Head of caudate nucleus (tissue), 42 donors: ENCODE measurements around the gene ITPR1.

Experiments used
- DNase-seq, 42 donors: peaks; one replicate each; pipeline versions ENCODE4 v3.0.0 to v3.0.0-alpha.2; 2020 to 2021; ENCODE audit warnings: mixed read lengths in 7 of 42
- intact Hi-C: fragments of 100-400 bp; cut with DNase I; formaldehyde crosslinking; loops from one replicate; pipeline ENCODE4 v1.15.0; 2022

ITPR1 gene

DNA sequence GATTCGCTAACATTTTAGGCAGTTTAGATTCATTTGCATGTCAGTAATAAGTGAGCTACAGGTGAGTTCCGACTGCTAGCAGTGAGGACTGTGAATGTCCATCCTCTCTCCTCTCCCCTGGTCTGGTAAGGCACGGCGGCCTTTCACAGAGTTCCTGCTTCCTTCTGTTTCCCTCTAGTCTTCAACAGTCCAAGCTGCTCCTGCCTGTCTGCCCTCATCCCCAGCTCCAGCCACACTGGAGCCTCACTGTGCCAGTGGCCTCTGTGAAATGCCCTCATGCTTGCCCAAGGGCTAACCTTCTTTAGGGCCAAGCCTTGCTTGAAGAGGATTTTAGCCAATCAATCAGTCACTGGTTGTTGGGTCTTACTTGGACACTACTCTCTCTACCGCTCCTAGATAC, 340.3 kb downstream of the ITPR1 start:
- no peak for DNase-seq
- intact Hi-C loops = no loop called here

DNA sequence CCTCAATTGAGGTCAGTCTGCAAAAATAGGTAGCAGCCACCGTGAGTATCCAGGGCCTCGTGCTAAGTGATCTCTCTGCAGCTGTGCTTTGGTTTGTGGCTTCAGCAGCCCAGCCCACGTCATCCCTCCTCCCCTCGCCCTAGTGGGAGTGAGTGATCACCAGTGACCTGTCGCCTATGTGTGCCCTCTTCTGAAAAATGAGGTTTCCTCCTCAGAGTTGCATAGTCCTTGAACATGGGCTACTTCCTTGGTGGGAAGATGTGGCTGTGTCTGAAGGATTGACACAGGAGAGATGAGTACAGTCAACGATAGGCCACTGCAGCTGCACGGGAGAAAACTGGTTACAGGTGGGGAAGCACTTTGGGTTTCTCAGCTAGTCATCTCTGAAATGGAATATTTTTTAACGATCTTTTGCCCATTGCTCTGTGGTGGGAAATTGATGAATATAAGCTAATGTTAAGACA, 341.3 kb downstream of the ITPR1 start:
- intact Hi-C loops = no loop called here
- DNase-seq = no peak

DNA sequence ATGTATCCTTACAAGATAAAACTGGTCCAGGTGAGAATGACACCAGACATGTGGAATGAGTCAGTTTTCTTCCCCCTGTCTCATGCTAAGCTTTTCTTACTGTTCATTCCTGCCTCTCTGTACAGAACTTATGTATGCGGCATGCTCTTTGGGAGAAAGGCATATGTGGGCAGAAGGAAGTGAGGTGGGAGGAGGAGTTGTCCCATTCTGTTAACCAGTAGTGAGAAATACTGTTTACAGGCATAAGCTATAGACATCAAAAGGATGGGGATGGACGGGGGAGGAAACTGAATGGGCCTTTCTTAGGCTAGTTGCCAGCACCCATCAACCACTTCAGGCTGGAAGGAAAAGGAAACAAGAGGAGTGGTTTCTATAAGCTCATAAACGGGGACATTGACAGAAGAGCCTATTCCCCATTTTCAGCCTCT, 342.5 kb downstream of the ITPR1 start:
- intact Hi-C loops = no loop called here
- peak in 3 of 42 donors; percentile 41 to 62 (median 56) for DNase-seq

DNA sequence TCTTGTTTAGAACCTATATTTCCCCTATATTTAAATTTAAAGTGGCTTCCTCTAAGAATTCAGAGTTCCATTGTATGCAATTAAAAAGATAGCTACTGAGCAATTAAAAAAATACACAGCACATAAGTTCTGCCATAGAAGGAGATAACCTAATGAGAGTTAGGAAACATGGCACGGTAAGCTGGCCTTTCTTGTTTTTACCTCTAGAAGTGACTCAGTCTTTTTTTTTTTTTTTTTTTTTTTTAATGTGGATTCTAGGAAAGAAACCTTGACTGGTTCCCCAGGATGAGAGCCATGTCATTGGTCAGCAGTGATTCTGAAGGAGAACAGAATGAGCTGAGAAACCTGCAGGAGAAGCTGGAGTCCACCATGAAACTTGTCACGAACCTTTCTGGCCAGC, 343.4 kb downstream of the ITPR1 start:
- intact Hi-C loops = no loop called here
- peak in 1 of 42 donors; percentile 30 for DNase-seq

GRCh38 chr3:4837374-4837930, 344.3 kb downstream of the ITPR1 start:
- intact Hi-C loops = no loop called here
- peak in 1 of 42 donors; percentile 4 for DNase-seq

- intact Hi-C loops = no loop called here
- no peak for DNase-seq
Observed at GRCh38 chr3:4838621-4839022, 345.5 kb downstream of the ITPR1 start.

- DNase-seq = no peak
- intact Hi-C loops = no loop called here
Observed at GRCh38 chr3:4839278-4839677, 346.1 kb downstream of the ITPR1 start.

DNA sequence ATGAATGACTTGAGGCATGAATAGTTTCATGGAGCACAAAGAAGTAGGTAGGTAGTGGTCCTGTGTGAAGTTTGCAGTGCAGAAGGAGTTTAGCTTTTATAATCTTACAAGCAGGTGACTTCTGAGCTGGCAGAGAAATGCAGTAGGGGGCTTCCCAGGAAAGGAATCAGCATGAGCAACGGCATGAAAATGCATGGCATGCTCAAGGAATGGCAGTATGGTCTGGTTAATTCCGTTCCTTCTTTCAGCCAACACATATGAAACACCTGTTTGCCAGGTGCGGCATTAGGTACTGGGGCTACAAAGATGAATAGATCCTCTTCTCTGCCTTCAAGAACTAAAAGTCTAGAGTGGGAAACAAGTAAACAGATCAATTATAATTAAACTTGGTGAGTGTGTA, 348.1 kb downstream of the ITPR1 start:
- no peak for DNase-seq
- intact Hi-C loops = no loop called here

DNA sequence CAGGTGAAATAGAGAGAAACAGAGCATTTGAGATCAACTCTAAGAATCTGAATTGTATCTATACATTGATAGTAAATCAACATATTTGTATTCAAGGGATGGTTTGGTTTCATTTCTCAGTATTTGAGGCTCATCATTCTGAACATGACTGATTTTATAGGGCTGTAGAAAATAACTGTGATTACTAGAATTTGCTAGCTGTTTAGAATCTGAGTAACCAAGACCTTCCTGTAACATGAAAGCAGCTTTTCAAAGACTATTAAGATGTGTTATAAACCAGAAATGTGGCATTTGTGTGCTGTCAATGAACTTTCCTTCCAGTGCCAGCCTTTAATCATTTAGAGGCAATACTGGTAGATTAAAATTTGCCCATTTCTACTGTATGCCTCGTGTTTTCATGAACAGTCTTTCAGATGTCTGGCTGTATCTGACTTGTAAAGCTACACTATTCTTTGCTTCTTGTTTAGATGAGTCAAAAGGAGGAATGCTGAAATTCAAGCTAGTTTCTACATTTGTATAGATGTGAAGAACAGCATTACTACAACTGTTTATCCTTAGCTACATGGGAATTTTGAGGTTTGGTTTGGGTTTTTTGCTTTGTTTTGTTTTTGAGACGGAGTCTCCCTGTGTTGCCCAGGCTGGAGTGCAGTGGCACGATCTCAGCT, 348.8 kb downstream of the ITPR1 start:
- DNase-seq = no peak
- intact Hi-C loops = no loop called here

DNA sequence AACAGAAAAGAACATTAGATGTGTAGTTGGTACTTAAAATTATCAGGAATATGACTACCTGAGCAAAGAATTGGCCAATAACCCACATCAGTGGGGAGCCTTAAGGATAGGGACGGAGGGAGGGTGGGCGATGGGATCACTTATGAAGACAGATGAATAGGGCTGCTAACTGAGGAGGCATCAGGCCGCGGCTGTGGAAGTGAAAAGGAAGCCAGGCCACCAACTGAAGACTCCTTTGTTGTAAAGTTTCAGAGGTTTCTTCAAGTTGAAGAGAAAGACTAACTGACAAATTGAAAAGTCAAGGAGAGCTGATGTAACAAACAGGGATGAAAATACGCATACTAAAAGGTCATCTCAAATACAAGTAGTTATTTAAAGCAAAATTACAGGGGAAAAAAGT, 350.5 kb downstream of the ITPR1 start:
- intact Hi-C loops = no loop called here
- no peak for DNase-seq

GRCh38 chr3:4845882-4846281, 352.7 kb downstream of the ITPR1 start:
- no peak for DNase-seq
- intact Hi-C loops = no loop called here

DNA sequence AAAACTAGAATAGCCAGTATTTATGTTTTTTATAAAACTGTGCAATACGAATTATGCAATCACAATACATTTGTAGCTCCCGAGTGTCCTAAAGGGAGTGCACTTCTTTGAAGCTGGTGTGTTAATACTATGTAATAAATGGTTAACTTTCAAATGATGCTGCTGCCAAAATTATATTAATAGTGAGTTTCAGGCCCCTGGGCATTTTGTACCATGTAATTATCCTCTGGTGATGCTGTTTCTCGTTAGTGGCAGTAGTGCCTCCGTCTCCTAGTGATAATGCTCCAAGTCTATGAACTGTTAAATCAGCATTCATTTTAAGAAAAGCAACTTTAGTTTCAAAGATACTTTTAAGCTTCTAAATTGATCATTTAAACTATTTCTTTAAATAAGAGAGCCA, 353.4 kb downstream of the ITPR1 start:
- intact Hi-C loops = no loop called here
- DNase-seq = no peak

GRCh38 chr3:4848176-4848825, 355.2 kb downstream of the ITPR1 start:
- peak in 1 of 42 donors; percentile 26 for DNase-seq
- intact Hi-C loops = no loop called here

- no peak for DNase-seq
Observed at GRCh38 chr3:4849136-4849535, 356.0 kb downstream of the ITPR1 start.

DNA sequence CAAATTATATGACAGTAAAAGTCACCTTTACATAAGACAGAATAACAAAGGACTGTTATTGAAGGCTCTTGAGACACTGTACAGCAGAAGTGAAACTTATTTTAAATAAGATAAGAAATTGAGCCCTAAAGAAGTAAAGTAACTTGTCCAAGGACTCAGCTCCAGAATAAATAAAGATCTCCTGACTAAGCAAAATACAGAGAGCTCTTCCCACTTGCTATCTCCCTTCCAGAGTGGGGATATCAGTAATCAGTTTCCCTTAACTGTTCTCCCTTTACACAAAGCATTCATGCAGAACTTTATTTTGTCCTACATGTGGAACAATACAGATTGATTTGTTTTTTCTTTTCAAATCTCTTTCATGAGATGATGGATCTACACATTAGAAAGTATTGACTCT, 356.6 kb downstream of the ITPR1 start:
- DNase-seq = no peak
- intact Hi-C loops = no loop called here

More at GRCh38 chr3:4849136-4849535, 356.0 kb downstream of the ITPR1 start:
- intact Hi-C loops = no loop called here

DNA sequence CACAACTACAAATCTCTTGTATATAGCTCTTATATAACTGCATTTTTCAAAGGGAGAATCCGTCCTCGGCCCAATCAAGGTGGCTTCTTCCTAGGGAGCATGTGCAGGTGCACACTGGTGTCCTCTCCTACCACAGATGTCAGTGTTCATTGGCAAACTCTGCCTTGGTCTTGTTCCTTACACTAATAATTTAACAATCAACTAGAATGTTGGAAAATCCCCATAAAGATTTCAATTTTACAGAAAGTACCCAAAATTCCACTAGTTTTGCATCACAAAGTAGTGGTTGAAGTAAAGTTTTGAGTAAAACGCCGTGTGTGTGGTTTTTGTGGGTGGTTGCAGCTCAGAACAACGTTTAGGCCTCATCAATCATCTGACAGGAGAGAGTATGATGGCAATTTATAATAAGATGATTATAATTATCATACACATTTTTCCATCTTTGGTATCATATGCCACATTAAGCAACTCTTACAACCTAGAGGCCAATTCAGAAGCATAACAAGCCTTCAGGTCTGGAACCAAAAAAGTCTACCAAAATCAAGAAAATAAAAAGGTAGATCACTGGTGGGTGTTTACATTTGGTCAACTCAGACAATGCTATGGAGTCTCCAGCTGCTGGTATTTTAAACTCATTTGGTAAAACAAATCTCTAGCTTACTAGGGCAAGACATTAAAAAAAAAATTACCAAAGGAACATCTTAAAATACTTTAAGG, 357.2 kb downstream of the ITPR1 start:
- intact Hi-C loops = no loop called here
- no peak for DNase-seq

GRCh38 chr3:4850928-4851265, 357.7 kb downstream of the ITPR1 start:
- intact Hi-C loops = no loop called here
- no peak for DNase-seq

GRCh38 chr3:4852780-4853748, 359.9 kb downstream of the ITPR1 start:
- DNase-seq = no peak
- intact Hi-C loops = no loop called here

- intact Hi-C loops = no loop called here
- no peak for DNase-seq
Observed at GRCh38 chr3:4853749-4854140, 360.6 kb downstream of the ITPR1 start.
